Ascending aorta (tissue), 2 donors: ENCODE measurements around the gene FOXC1. TPM values are rescaled to one million over a fixed set of nuclear protein-coding genes. Genes with fewer than 3 reads are reported as not detected.

Experiments used
- DNase-seq, 2 donors: peaks; one replicate each; pipeline ENCODE4 v3.0.0-alpha.2; 2019; ENCODE audit warnings: low spot score in 2 of 2
- H3K27ac ChIP-seq, 2 donors: fragments of 200-600 bp; sonication (generic); one replicate each; pipeline ENCODE4 v1.5.1; 2016 to 2017; ENCODE audit warnings: mild to moderate bottlenecking in 1 of 2
- H3K27me3 ChIP-seq: fragments of 200-600 bp; sonication (generic); one replicate; pipeline ENCODE4 v1.5.1; 2017
- H3K36me3 ChIP-seq, 2 donors: fragments of 200-600 bp; sonication (generic); one replicate each; pipeline ENCODE4 v1.5.1; 2016
- H3K4me1 ChIP-seq, 2 donors: fragments of 200-600 bp; sonication (generic); one replicate each; pipeline ENCODE4 v1.5.1; 2016 to 2017; ENCODE audit warnings: mild to moderate bottlenecking in 1 of 2
- H3K4me3 ChIP-seq, 2 donors: fragments of 200-600 bp; sonication (generic); one replicate each; pipeline ENCODE4 v1.5.1; 2016 to 2017; ENCODE audit warnings: mild to moderate bottlenecking in 1 of 2
- H3K9me3 ChIP-seq, 2 donors: fragments of 200-600 bp; sonication (generic); one replicate each; pipeline ENCODE4 v1.5.1; 2016
- intact Hi-C: fragments of 100-400 bp; cut with DNase I; formaldehyde crosslinking; loops from one replicate; pipeline ENCODE4 v1.15.1; 2023
- total RNA-seq: library from RNA; depleted of rRNA; stranded (reverse); fragments of >200 nt; gene quantifications from one replicate; pipeline ENCODE4 v1.1.0, GENCODE V29; 2016
- TF ChIP-seq, protein P1 (sequence below), 3 experiments: fragments of 200-600 bp in 2 of 3; fragments of 450-650 bp in 1 of 3; sonication (generic) in 2 of 3; IDR thresholded peaks; one replicate each; pipeline ENCODE4 v1.5.1; 2016 to 2019; ENCODE audit warnings: antibody characterized with exemption in 3 of 3, mild to moderate bottlenecking in 1 of 3, moderate library complexity in 1 of 3

The FOXC1 gene
- total RNA-seq, 1 donor from 2014 or later = 125 TPM

DNA sequence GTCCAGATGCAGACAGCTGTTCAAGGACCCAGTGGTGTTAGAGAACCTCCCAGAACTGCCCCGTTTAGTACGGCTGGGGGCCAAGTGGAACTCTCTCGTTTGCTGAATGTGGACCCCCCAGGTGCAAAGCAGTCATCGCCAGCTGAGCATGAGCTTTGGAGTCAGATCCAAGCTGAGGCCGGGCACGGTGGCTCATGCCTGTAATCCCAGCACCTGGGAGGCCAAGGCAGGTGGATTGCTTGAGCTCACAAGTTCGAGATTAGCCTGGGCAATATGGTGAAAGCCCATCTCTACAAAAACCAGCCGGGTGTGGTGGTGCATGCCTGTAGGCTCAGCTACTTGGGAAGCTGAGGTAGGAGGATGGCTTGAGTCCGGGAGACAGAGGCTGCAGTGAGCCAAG lies 29.7 kb downstream of the FOXC1 start:
- Histone ChIP-seq H3K27ac (no peak overlapping the region), H3K9me3 (no peaks in the 10 kb centered on the region)
- intact Hi-C loops = no loop called here

DNA sequence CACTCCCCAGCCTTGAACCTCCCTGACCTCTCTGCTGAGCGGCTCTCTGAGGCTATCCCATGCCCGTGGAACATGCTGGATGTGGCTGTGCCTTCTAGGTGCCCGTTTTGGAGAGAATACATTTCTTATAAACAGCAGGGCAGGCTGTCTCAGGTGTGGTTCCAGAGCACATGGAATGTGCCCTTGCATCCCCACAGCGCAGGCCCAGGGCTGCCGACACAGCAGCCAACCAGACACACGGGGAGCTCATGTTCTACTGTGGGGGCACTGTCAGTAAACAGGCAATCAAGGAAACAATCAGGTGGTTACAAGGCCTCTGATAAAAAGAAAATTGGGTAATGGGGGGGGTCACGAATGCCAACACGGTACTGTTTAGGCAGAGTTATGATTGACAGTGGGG lies 30.8 kb downstream of the FOXC1 start:
- TF ChIP-seq, protein P1, sequence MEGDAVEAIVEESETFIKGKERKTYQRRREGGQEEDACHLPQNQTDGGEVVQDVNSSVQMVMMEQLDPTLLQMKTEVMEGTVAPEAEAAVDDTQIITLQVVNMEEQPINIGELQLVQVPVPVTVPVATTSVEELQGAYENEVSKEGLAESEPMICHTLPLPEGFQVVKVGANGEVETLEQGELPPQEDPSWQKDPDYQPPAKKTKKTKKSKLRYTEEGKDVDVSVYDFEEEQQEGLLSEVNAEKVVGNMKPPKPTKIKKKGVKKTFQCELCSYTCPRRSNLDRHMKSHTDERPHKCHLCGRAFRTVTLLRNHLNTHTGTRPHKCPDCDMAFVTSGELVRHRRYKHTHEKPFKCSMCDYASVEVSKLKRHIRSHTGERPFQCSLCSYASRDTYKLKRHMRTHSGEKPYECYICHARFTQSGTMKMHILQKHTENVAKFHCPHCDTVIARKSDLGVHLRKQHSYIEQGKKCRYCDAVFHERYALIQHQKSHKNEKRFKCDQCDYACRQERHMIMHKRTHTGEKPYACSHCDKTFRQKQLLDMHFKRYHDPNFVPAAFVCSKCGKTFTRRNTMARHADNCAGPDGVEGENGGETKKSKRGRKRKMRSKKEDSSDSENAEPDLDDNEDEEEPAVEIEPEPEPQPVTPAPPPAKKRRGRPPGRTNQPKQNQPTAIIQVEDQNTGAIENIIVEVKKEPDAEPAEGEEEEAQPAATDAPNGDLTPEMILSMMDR (IDR thresholded peaks at IDR 0.05) = no peak
- H3K9me3 ChIP-seq = no peaks in the 10 kb centered on the region
- no peaks in the 10 kb centered on the region for H3K36me3 ChIP-seq
- H3K4me1 ChIP-seq = peaks cover 0 to 13% of the 10 kb centered on the region in 2 donors
- no peak for DNase-seq
- no peak overlapping the region for H3K4me3 ChIP-seq
- intact Hi-C loops = no loop called here
- no peak overlapping the region for H3K27ac ChIP-seq
- H3K27me3 ChIP-seq = no peaks in the 10 kb centered on the region

More for the DNA sequence above, 29.7 kb downstream of the FOXC1 start:
- Histone ChIP-seq H3K27me3 (no peaks in the 10 kb centered on the region), H3K4me3 (no peak overlapping the region), H3K36me3 (no peaks in the 10 kb centered on the region), H3K4me1 (peaks cover 3 to 22% of the 10 kb centered on the region in 2 donors)
- DNase-seq = no peak
- TF ChIP-seq, protein P1 (IDR thresholded peaks at IDR 0.05) = no peak

DNA sequence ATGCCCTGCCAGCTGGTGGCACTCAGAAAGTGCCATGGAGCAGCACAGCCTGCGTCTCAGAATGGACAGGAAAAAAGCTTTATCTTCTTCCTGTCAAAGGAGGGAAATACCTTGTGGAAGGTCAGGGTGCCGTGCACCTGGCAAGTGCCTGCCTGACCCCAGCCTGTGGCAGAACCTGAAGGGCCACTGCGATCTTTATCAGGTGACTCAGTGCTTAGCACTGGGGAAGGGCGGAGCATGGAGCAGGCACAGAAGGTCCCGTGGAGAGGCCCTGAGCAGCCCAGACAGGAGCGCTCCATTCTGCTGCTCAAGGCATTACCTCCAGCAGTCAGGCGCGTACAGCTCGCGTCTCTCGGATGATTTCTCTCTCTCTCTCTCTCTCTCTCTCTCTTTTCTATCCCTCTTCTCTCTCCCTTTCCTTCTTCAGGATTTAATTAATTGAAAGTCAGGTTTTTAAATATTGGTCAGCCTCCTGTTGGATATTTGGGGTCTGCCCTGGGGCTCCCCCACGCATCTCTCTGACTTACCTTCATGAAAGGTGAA lies 31.7 kb downstream of the FOXC1 start:
- intact Hi-C loops = no loop called here
- Histone ChIP-seq H3K4me1 (peaks cover 0 to 10% of the 10 kb centered on the region in 2 donors), H3K9me3 (no peaks in the 10 kb centered on the region), H3K27ac (no peak overlapping the region), H3K27me3 (no peaks in the 10 kb centered on the region), H3K36me3 (no peaks in the 10 kb centered on the region), H3K4me3 (no peak overlapping the region)
- TF ChIP-seq, protein P1 (IDR thresholded peaks at IDR 0.05) = no peak
- no peak for DNase-seq

DNA sequence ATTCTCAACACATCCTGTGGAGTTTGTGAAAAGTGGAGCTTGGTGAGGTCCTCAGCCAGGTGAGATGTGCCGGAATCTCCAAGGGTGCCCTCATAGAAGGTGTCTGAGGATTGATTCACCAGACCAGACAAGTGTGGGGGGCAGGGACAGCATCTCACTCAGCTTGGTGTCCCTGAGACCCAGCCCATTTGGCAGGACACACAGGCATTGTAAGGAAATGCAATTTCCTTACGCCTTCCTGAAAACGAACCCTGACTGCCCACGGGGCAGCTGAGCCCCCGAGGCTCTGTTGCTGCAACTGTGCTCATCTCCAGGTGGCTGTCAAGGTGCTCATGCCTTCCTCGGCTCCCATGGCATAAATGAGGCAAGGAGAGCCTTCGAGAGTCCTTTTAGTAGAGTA lies 33.4 kb downstream of the FOXC1 start:
- intact Hi-C loops = no loop called here
- Histone ChIP-seq H3K36me3 (no peaks in the 10 kb centered on the region), H3K4me1 (peaks cover 0 to 4% of the 10 kb centered on the region in 2 donors), H3K9me3 (no peaks in the 10 kb centered on the region), H3K27ac (no peak overlapping the region), H3K4me3 (no peak overlapping the region), H3K27me3 (no peaks in the 10 kb centered on the region)
- TF ChIP-seq, protein P1 (IDR thresholded peaks at IDR 0.05) = no peak
- DNase-seq = no peak

DNA sequence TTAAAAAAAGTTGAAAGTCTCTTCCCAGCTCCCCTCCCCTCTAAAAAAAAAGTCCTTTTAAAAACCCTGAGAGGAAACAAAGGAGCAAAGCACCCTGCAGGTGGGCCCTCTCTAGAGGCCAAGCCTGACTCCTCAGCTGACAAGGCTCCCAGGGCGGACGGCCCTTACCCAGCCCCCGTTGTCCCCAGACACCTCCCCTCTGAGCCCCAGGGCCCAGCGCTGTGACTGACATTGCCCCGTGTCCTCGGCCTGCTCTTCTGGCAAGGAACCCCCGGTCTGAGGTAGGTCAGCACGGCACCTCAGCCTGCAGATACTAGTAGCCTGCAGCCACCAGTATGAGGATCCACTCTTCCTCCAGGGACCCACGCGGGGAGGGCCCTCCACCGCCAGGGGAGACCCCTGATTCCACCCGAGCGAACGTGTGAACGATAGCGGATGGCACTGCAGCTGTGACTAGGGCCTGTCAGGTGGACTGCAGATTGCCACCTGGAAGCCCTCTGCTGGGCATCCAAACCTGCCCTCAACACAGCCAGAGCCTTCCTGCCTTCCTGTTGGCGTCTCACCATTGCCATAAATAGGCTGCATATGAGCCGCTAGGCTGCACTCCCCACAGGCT lies 34.2 kb downstream of the FOXC1 start:
- Histone ChIP-seq H3K4me1 (peaks cover 0 to 4% of the 10 kb centered on the region in 2 donors), H3K27ac (no peak overlapping the region), H3K9me3 (no peaks in the 10 kb centered on the region), H3K27me3 (no peaks in the 10 kb centered on the region), H3K4me3 (no peak overlapping the region), H3K36me3 (no peaks in the 10 kb centered on the region)
- no peak for DNase-seq
- intact Hi-C loops = no loop called here
- TF ChIP-seq, protein P1 (IDR thresholded peaks at IDR 0.05) = no peak
